BLaER1 treated with 17β-estradiol and CSF1 and Interleukin-3, amounts not matched to agents 10 nM and 100 nM (cell line): Measurements from ENCODE around the gene UROS.

Source experiments
- H3K27ac ChIP-seq, 11 experiments: shearing (Covaris generic); formaldehyde crosslinking; 2 replicates each; pipeline ENCODE4 v1.8.1; 2022
- H3K27me3 ChIP-seq, 11 experiments: shearing (Covaris generic); formaldehyde crosslinking; 2 replicates each; pipeline ENCODE4 v1.8.1; 2022
- H3K36me3 ChIP-seq, 11 experiments: shearing (Covaris generic); formaldehyde crosslinking; 2 replicates each; pipeline ENCODE4 v1.8.1; 2022
- H3K4me1 ChIP-seq, 10 experiments: shearing (Covaris generic); formaldehyde crosslinking; 2 replicates each; pipeline ENCODE4 v1.8.1; 2022
- H3K4me2 ChIP-seq, 11 experiments: shearing (Covaris generic); formaldehyde crosslinking; 2 replicates each; pipeline ENCODE4 v1.8.1; 2022
- H3K4me3 ChIP-seq, 10 experiments: shearing (Covaris generic); formaldehyde crosslinking; 2 replicates each; pipeline ENCODE4 v1.8.1; 2022
- H3K9ac ChIP-seq, 11 experiments: shearing (Covaris generic); formaldehyde crosslinking; 2 replicates each; pipeline ENCODE4 v1.8.1; 2022
- H3K9me3 ChIP-seq, 11 experiments: shearing (Covaris generic); formaldehyde crosslinking; replicated peaks in 1 of 11; 2 replicates each; pipeline ENCODE4 v1.8.1; 2022
- H4K20me1 ChIP-seq, 11 experiments: shearing (Covaris generic); formaldehyde crosslinking; 2 replicates each; pipeline ENCODE4 v1.8.1; 2022
- Cebpa-rat ChIP-seq, 11 experiments: shearing (Covaris generic); IDR thresholded peaks; 2 replicates each; pipeline ENCODE4 v1.8.1; 2022

The UROS gene

DNA sequence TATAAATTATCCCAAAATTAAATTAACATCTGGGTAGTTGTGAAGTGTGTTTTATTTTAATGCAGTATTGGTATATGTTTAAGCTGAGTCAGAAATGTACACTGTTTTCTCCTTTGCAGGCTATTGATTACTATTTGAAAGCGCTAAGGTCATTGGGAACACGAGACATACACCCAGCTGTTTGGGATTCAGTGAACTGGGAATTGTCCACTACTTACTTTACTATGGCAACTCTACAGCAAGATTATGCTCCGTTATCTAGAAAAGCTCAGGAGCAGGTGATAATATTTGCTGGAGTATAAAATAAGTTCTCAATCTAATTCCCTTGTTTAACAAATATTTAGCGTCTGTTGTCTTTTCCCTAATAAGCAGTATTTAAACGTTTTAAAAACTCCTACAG is 75.6 kb downstream of the UROS start:
- no peak overlapping the region for H3K9ac ChIP-seq
- H4K20me1 ChIP-seq, result no peaks in the 10 kb centered on the region; a peak in 3 of 22 replicates
- no peaks in the 10 kb centered on the region for H3K9me3 ChIP-seq
- H3K4me1 ChIP-seq, result peaks cover 0 to 4% (median 0%) of the 10 kb centered on the region in 10 experiments; a peak in 1 of 20 replicates
- H3K4me3 ChIP-seq, result no peak overlapping the region
- no peaks in the 10 kb centered on the region for H3K27me3 ChIP-seq
- no peak overlapping the region for H3K27ac ChIP-seq
- H3K4me2 ChIP-seq, result no peak overlapping the region
- peaks cover 97 to 100% (median 99%) of the 10 kb centered on the region in 11 experiments for H3K36me3 ChIP-seq
- TF ChIP-seq Cebpa-rat (IDR thresholded peaks at IDR 0.05), result no peak

GRCh38 chr10:125744909-125745308 is 78.1 kb downstream of the UROS start:
- Histone ChIP-seq H3K27me3 (no peaks in the 10 kb centered on the region), H3K9me3 (no peaks in the 10 kb centered on the region), H3K9ac (no peak overlapping the region), H3K27ac (no peak overlapping the region), H3K4me2 (no peak overlapping the region), H3K4me3 (no peak overlapping the region), H4K20me1 (peaks cover 0 to 4% (median 0%) of the 10 kb centered on the region in 11 experiments; a peak in 5 of 22 replicates), H3K36me3 (peaks cover 97 to 100% (median 99%) of the 10 kb centered on the region in 11 experiments), H3K4me1 (peaks cover 0 to 4% (median 0%) of the 10 kb centered on the region in 10 experiments; a peak in 1 of 20 replicates)
- TF ChIP-seq Cebpa-rat (IDR thresholded peaks at IDR 0.05), result no peak

- H3K27ac ChIP-seq, result no peak overlapping the region
- no peaks in the 10 kb centered on the region for H3K9me3 ChIP-seq
- TF ChIP-seq Cebpa-rat (IDR thresholded peaks at IDR 0.05), result no peak
- no peak overlapping the region for H3K4me2 ChIP-seq
- H3K4me3 ChIP-seq, result no peak overlapping the region
- peaks cover 97 to 100% (median 99%) of the 10 kb centered on the region in 11 experiments for H3K36me3 ChIP-seq
- H4K20me1 ChIP-seq, result peaks cover 0 to 6% (median 0%) of the 10 kb centered on the region in 11 experiments; a peak in 6 of 22 replicates
- no peaks in the 10 kb centered on the region for H3K27me3 ChIP-seq
- no peak overlapping the region for H3K9ac ChIP-seq
- H3K4me1 ChIP-seq, result no peaks in the 10 kb centered on the region
Measured at GRCh38 chr10:125742465-125742864, 80.6 kb downstream of the UROS start.

GRCh38 chr10:125739994-125740679 is 82.9 kb downstream of the UROS start:
- no peaks in the 10 kb centered on the region for H3K9me3 ChIP-seq
- H3K4me3 ChIP-seq, result no peak overlapping the region
- H3K4me1 ChIP-seq, result no peaks in the 10 kb centered on the region
- no peak overlapping the region for H3K4me2 ChIP-seq
- no peak for TF ChIP-seq Cebpa-rat (IDR thresholded peaks at IDR 0.05)
- no peak overlapping the region for H3K27ac ChIP-seq
- H3K27me3 ChIP-seq, result no peaks in the 10 kb centered on the region
- no peak overlapping the region for H3K9ac ChIP-seq
- H3K36me3 ChIP-seq, result peaks cover 97 to 100% (median 99%) of the 10 kb centered on the region in 11 experiments
- peaks cover 0 to 20% (median 3%) of the 10 kb centered on the region in 11 experiments; a peak in 5 of 22 replicates for H4K20me1 ChIP-seq
